Endothelial cell of umbilical vein (primary cell): ENCODE measurements around the gene ACAP2. TPM values are rescaled to one million over a fixed set of nuclear protein-coding genes. Genes with fewer than 3 reads are reported as not detected.

Source experiments
- BruUV-seq: library from RNA; stranded (reverse); fragments of 400-500 nt; replicated peaks from 2 replicates; lab custom pipeline; 2021; lab: Mats Ljungman, UMichigan
- CTCF ChIA-PET: fragments of 300-600, 350-600 bp; sonication (Branson Sonifier 250); formaldehyde crosslinking; loops from one replicate; lab custom pipeline; 2021; ENCODE audit warnings: antibody characterized with exemption, inconsistent platforms; lab: Charles Lee
- POLR2A ChIA-PET: fragments of 300-600, 350-600 bp; sonication (Branson Sonifier 250); formaldehyde crosslinking; loops from one replicate; lab custom pipeline; 2021; ENCODE audit warnings: antibody characterized with exemption, inconsistent platforms; lab: Charles Lee
- DNase-seq: peaks from one replicate; pipeline ENCODE4 v3.0.0-alpha.2; 2011; ENCODE audit warnings: low read depth, low spot score
- FAIRE-seq: peaks from 2 replicates; lab custom pipeline; 2011; peaks lifted over from hg19 to GRCh38; lab: Jason Lieb, UNC
- H2AFZ ChIP-seq: 2 replicates; pipeline ENCODE4 v1.6.0; 2012; ENCODE audit warnings: low read depth, low read length, control low read depth, inconsistent platforms
- H3K27ac ChIP-seq: 2 replicates; pipeline ENCODE4 v1.5.1; 2011; ENCODE audit warnings: low read depth, mild to moderate bottlenecking, control low read depth, low read length, moderate library complexity; ENCODE audit not compliant: insufficient read depth
- H3K27me3 ChIP-seq, 2 experiments: 2 replicates each; pipeline versions ENCODE4 v1.6.0 to v1.6.1; 2011; ENCODE audit warnings: low read length in 2 of 2, mixed read lengths in 1 of 2; ENCODE audit not compliant: control insufficient read depth in 2 of 2, insufficient read depth in 2 of 2
- H3K36me3 ChIP-seq, 2 experiments: 2 replicates in 1 of 2; 3 replicates in 1 of 2; pipeline ENCODE4 v1.5.1; 2011; ENCODE audit warnings: low read length in 2 of 2, mild to moderate bottlenecking in 1 of 2, moderate library complexity in 1 of 2; ENCODE audit not compliant: control insufficient read depth in 2 of 2, insufficient read depth in 2 of 2; ENCODE audit errors: extremely low read depth in 1 of 2
- H3K4me1 ChIP-seq: 3 replicates; pipeline ENCODE4 v1.5.1; 2011; ENCODE audit warnings: mild to moderate bottlenecking, low read length; ENCODE audit not compliant: control insufficient read depth, insufficient read depth; ENCODE audit errors: extremely low read depth
- H3K4me2 ChIP-seq: 2 replicates; pipeline ENCODE4 v1.6.1; 2011; ENCODE audit warnings: low read length, control low read depth, mixed read lengths; ENCODE audit not compliant: insufficient read depth
- H3K4me3 ChIP-seq, 3 experiments: fragments of 200-600 bp in 1 of 3; sonication (generic), shearing (Covaris generic) in 1 of 3; replicated peaks in 1 of 3; 2 replicates each; pipeline ENCODE4 v1.5.1; 2011 to 2016; ENCODE audit warnings: control low read depth in 3 of 3, low read length in 3 of 3, mild to moderate bottlenecking in 2 of 3, inconsistent platforms in 1 of 3, low read depth in 1 of 3, moderate library complexity in 1 of 3; ENCODE audit not compliant: insufficient read depth in 1 of 3
- H3K79me2 ChIP-seq: 2 replicates; pipeline ENCODE4 v1.6.0; 2012; ENCODE audit warnings: low read length, inconsistent platforms; ENCODE audit not compliant: control insufficient read depth, insufficient read depth
- H3K9ac ChIP-seq: replicated peaks from 2 replicates; pipeline ENCODE3; 2011; ENCODE audit warnings: low read length, control low read depth; ENCODE audit not compliant: insufficient read depth; ENCODE audit errors: extremely low read depth
- H3K9me1 ChIP-seq: replicated peaks from 3 replicates; pipeline ENCODE4 v1.6.0; 2011; ENCODE audit warnings: mild to moderate bottlenecking, low read length; ENCODE audit not compliant: control insufficient read depth, insufficient read depth; ENCODE audit errors: extremely low read depth
- H3K9me3 ChIP-seq: replicated peaks from 2 replicates; pipeline ENCODE4 v1.5.1; 2012; ENCODE audit warnings: low read length, inconsistent platforms; ENCODE audit not compliant: control insufficient read depth, insufficient read depth
- H4K20me1 ChIP-seq: replicated peaks from 2 replicates; pipeline ENCODE3; 2011; ENCODE audit warnings: mild to moderate bottlenecking, low read length; ENCODE audit not compliant: control insufficient read depth, insufficient read depth; ENCODE audit errors: extremely low read depth
- EZH2 ChIP-seq: IDR thresholded peaks from 2 replicates; pipeline ENCODE4 v1.6.1; 2012; ENCODE audit warnings: borderline replicate concordance, low read depth, mild to moderate bottlenecking, moderate library complexity, low read length, inconsistent platforms; ENCODE audit not compliant: severe bottlenecking
- FOS ChIP-seq: IDR thresholded peaks from 2 replicates; pipeline ENCODE4 v1.6.1; 2011; ENCODE audit warnings: mild to moderate bottlenecking, low read length, moderate library complexity, borderline replicate concordance; ENCODE audit not compliant: insufficient read depth
- GATA2 ChIP-seq: IDR thresholded peaks from 2 replicates; pipeline ENCODE4 v1.7.0; 2011; ENCODE audit warnings: low read depth, mild to moderate bottlenecking, moderate library complexity, mixed read lengths, low read length; ENCODE audit not compliant: insufficient read length, insufficient read depth
- JUN ChIP-seq: IDR thresholded peaks from 2 replicates; pipeline ENCODE4 v1.6.1; 2011; ENCODE audit warnings: borderline replicate concordance, low read depth; ENCODE audit not compliant: insufficient read length, insufficient read depth
- MYC ChIP-seq: IDR thresholded peaks from one replicate; pipeline ENCODE4 v1.6.1; 2011; ENCODE audit warnings: mild to moderate bottlenecking, low read depth, low read length
- POLR2A ChIP-seq: IDR thresholded peaks from 2 replicates; pipeline ENCODE4 v1.6.1; 2012; ENCODE audit warnings: low read depth, mild to moderate bottlenecking, control low read depth, low read length
- POLR2AphosphoS5 ChIP-seq: IDR thresholded peaks from 2 replicates; pipeline ENCODE4 v1.6.1; 2012; ENCODE audit warnings: low read depth, mild to moderate bottlenecking, control low read depth, low read length, moderate library complexity; ENCODE audit not compliant: insufficient read depth
- dilution Hi-C: fragments of 300-500 bp; cut with MboI; formaldehyde crosslinking; loops from one replicate; pipeline ENCODE4 v1.15.0; 2019; ENCODE audit warnings: low sequenced_read_pairs; ENCODE audit not compliant: extremely low pct_ligation_motif_present
- intact Hi-C: fragments of 100-400 bp; cut with micrococcal nuclease; formaldehyde crosslinking; loops from one replicate; pipeline ENCODE4 v1.10.0; 2022
- polyA plus RNA-seq, 4 experiments: library from polyadenylated mRNA; depleted of rRNA in 3 of 4; stranded (reverse) in 3 of 4; unstranded in 1 of 4; fragments of >200 nt; gene quantifications; 2 replicates each; pipeline versions ENCODE4 v1.2.1 to v1.2.3, GENCODE V29; 2011 to 2012; ENCODE audit warnings: missing spikeins in 1 of 4
- total RNA-seq: library from RNA; stranded (reverse); gene quantifications from 2 replicates; pipeline ENCODE4 v1.2.3, GENCODE V29; 2021
- TF ChIP-seq, protein P1 (sequence below), 2 donors: IDR thresholded peaks; 1 replicate in 1 of 2; 2 replicates in 1 of 2; pipeline ENCODE4 v1.5.1; 2011; ENCODE audit warnings: low read length in 2 of 2, mild to moderate bottlenecking in 2 of 2, moderate library complexity in 2 of 2, control low read depth in 1 of 2, inconsistent platforms in 1 of 2, low read depth in 1 of 2; ENCODE audit not compliant: insufficient read depth in 1 of 2; ENCODE audit errors: extremely low read depth in 1 of 2

Gene ACAP2
- total and polyA plus RNA-seq, 2 donors (not counting 3 experiments of a cell fraction or from before 2014, with no cell fraction given) = 13.6 to 36.9 TPM

DNA sequence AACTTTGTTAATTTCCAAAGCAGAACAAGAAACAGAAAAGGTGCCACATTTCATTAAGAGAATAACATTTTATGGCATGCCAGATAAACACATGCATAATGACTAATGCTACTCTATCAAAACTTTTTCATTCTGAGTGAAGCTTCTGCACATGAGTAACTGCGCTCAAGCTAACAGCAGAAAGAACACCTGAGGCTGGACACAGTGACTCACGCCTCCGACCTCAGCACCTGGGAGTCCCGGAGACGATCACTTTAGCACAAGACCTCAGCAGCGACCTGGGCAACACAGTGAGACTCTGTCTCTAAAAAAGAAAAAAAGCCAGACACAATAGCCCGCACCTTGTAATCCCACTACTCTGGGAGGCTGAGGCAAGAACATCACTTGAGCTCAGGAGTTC, 70.6 kb downstream of the ACAP2 start:
- Histone ChIP-seq H3K36me3 (no peaks in the 10 kb centered on the region), H3K9me3 (no peaks in the 10 kb centered on the region), H3K4me2 (no peak overlapping the region), H3K79me2 (no peaks in the 10 kb centered on the region), H3K27me3 (no peaks in the 10 kb centered on the region), H3K9me1 (no peaks in the 10 kb centered on the region), H4K20me1 (no peaks in the 10 kb centered on the region), H3K9ac (no peak overlapping the region), H3K4me1 (no peaks in the 10 kb centered on the region), H3K4me3 (no peak overlapping the region), H2AFZ (no peak overlapping the region), H3K27ac (no peak overlapping the region)
- TF ChIP-seq, protein P1, sequence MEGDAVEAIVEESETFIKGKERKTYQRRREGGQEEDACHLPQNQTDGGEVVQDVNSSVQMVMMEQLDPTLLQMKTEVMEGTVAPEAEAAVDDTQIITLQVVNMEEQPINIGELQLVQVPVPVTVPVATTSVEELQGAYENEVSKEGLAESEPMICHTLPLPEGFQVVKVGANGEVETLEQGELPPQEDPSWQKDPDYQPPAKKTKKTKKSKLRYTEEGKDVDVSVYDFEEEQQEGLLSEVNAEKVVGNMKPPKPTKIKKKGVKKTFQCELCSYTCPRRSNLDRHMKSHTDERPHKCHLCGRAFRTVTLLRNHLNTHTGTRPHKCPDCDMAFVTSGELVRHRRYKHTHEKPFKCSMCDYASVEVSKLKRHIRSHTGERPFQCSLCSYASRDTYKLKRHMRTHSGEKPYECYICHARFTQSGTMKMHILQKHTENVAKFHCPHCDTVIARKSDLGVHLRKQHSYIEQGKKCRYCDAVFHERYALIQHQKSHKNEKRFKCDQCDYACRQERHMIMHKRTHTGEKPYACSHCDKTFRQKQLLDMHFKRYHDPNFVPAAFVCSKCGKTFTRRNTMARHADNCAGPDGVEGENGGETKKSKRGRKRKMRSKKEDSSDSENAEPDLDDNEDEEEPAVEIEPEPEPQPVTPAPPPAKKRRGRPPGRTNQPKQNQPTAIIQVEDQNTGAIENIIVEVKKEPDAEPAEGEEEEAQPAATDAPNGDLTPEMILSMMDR (IDR thresholded peaks at IDR 0.05; ENCODE audit: extremely low read depth in 1 of 2, insufficient read depth in 1 of 2, low read depth in 1 of 2, low read length in 2 of 2) = no peak
- no peak for TF ChIP-seq POLR2AphosphoS5
- no peak for TF ChIP-seq EZH2
- no peak for TF ChIP-seq JUN
- no peak for TF ChIP-seq GATA2
- no peak for TF ChIP-seq FOS
- no peak for TF ChIP-seq POLR2A
- TF ChIP-seq MYC = no peak
- dilution Hi-C loops = no loop called here
- FAIRE-seq (no peak), DNase-seq (no peak)
- no TSS peak for BruUV-seq
- intact Hi-C loops = no loop called here
- CTCF ChIA-PET = interaction anchor here (1.7 kb wide), 1 partner anchor 101 kb away, joined by 4 read pairs; the partner anchor contains the start of gene XXYLT1
- POLR2A ChIA-PET = no interaction called here
